Measurements from ENCODE around the gene SH3RF3.

DNA sequence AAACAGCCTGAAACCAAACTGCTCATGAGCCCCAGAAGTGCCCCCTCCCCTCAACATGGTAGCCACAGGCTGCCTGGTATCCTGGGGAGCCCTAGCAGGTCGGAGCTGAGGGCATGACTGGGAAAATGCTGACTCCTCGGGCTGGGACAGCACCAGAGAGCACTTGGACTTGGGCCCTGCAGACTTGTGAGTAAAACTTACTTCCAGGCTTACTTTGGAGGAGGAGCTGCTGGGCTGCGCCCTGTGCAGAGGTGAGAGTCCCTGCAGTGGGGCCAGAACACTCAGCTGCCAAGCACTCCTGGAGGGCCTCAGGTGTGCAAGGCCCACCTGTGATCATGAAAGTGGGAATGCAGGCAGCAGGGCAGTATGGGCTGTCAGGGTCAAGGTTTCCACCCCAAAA lies 365.3 kb downstream of the SH3RF3 start:
- TF ChIP-seq, protein P1, sequence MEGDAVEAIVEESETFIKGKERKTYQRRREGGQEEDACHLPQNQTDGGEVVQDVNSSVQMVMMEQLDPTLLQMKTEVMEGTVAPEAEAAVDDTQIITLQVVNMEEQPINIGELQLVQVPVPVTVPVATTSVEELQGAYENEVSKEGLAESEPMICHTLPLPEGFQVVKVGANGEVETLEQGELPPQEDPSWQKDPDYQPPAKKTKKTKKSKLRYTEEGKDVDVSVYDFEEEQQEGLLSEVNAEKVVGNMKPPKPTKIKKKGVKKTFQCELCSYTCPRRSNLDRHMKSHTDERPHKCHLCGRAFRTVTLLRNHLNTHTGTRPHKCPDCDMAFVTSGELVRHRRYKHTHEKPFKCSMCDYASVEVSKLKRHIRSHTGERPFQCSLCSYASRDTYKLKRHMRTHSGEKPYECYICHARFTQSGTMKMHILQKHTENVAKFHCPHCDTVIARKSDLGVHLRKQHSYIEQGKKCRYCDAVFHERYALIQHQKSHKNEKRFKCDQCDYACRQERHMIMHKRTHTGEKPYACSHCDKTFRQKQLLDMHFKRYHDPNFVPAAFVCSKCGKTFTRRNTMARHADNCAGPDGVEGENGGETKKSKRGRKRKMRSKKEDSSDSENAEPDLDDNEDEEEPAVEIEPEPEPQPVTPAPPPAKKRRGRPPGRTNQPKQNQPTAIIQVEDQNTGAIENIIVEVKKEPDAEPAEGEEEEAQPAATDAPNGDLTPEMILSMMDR (IDR thresholded peaks at IDR 0.05): no peak
- no peak for TF ChIP-seq EP300 (IDR thresholded peaks at IDR 0.05)

Measured in upper lobe of left lung (tissue), 4 donors.